ENCODE measurements around the gene PCDH1. TPM values are rescaled to one million over a fixed set of nuclear protein-coding genes. Genes with fewer than 3 reads are reported as not detected.

PCDH1 gene
- total RNA-seq, 2 donors from 2014 or later, result 97.3 to 105 TPM

GRCh38 chr5:141878711-141879425, 658 bp upstream of the PCDH1 start:
- Histone ChIP-seq H3K4me3 (peak overlapping the region; percentile 73), H3K27me3 (peaks cover 25% of the 10 kb centered on the region), H3K9me3 (no peaks in the 10 kb centered on the region), H3K4me1 (no peaks in the 10 kb centered on the region), H3K36me3 (no peaks in the 10 kb centered on the region), H3K27ac (peak overlapping the region; percentile 94), H3K9ac (ENCODE audit: low read depth in 2 of 2, low read length in 2 of 2) (peak overlapping the region; percentile 73 to 85)
- intact Hi-C loops (cut with DNase I), result loop anchor here (5.0 kb wide), 1 partner anchor 37 kb away; no protein-coding TSS in a partner anchor
- peak; percentile 98 for DNase-seq
- TF ChIP-seq CTCF (IDR thresholded peaks at IDR 0.05), result peak; percentile 97

- no peaks in the 10 kb centered on the region for H3K36me3 ChIP-seq
- peak overlapping the region; percentile 73 for H3K4me3 ChIP-seq
- intact Hi-C loops (cut with DNase I), result loop anchor here (5.0 kb wide), 1 partner anchor 35 kb away; no protein-coding TSS in a partner anchor
- DNase-seq, result peak; percentile 61
- peaks cover 14% of the 10 kb centered on the region for H3K27me3 ChIP-seq
- peak overlapping the region; percentile 94 for H3K27ac ChIP-seq
- peaks cover under 1% of the 10 kb centered on the region for H3K4me1 ChIP-seq
- H3K9ac ChIP-seq (ENCODE audit: low read depth in 2 of 2, low read length in 2 of 2), result peak overlapping the region; percentile 81 to 98
- no peaks in the 10 kb centered on the region for H3K9me3 ChIP-seq
- no peak for TF ChIP-seq CTCF (IDR thresholded peaks at IDR 0.05)
Measured at GRCh38 chr5:141877356-141878185, 639 bp downstream of the PCDH1 start.

GRCh38 chr5:141876628-141877355, 1.4 kb downstream of the PCDH1 start:
- Histone ChIP-seq H3K9me3 (no peaks in the 10 kb centered on the region), H3K27me3 (peaks cover 12% of the 10 kb centered on the region), H3K4me3 (peak overlapping the region; percentile 73), H3K27ac (peak overlapping the region; percentile 94), H3K4me1 (peaks cover 3% of the 10 kb centered on the region), H3K36me3 (no peaks in the 10 kb centered on the region), H3K9ac (ENCODE audit: low read depth in 2 of 2, low read length in 2 of 2) (peak overlapping the region; percentile 81 to 98)
- no peak for TF ChIP-seq CTCF (IDR thresholded peaks at IDR 0.05)
- intact Hi-C loops (cut with DNase I), result loop anchor here (5.0 kb wide), 1 partner anchor 34 kb away; no protein-coding TSS in a partner anchor
- DNase-seq, result peak; percentile 63

GRCh38 chr5:141875795-141876627, 2.2 kb downstream of the PCDH1 start:
- no peak for TF ChIP-seq CTCF (IDR thresholded peaks at IDR 0.05)
- Histone ChIP-seq H3K27me3 (peaks cover 12% of the 10 kb centered on the region), H3K27ac (peak overlapping the region; percentile 94), H3K9ac (ENCODE audit: low read depth in 2 of 2, low read length in 2 of 2) (peak overlapping the region; percentile 81 to 98), H3K9me3 (no peaks in the 10 kb centered on the region), H3K4me3 (peak overlapping the region; percentile 73), H3K36me3 (no peaks in the 10 kb centered on the region), H3K4me1 (peaks cover 11% of the 10 kb centered on the region)
- DNase-seq, result peak; percentile 84
- intact Hi-C loops (cut with DNase I), result loop anchor here (5.0 kb wide), 1 partner anchor 34 kb away; no protein-coding TSS in a partner anchor
